ENCODE results near the gene SUSD3. TPM values are rescaled to one million over a fixed set of nuclear protein-coding genes. Genes with fewer than 3 reads are reported as not detected.

The SUSD3 gene
- total RNA-seq, 1 experiment from 2014 or later: 9.0 TPM

GRCh38 chr9:93085676-93086075 lies 27.2 kb downstream of the SUSD3 start:
- Histone ChIP-seq H4K91ac (ENCODE audit: insufficient read length, low read depth, low read length) (no peak overlapping the region), H3K4me2 (ENCODE audit: insufficient read depth, insufficient read length, low read length) (no peak overlapping the region), H2BK120ac (ENCODE audit: low read depth, low read length, poor library complexity, severe bottlenecking) (no peak overlapping the region), H2BK5ac (ENCODE audit: insufficient read length, low read length) (no peak overlapping the region), H3K27ac (ENCODE audit: insufficient read length, low read depth, low read length) (no peak overlapping the region), H3K18ac (ENCODE audit: insufficient read length, low read depth, low read length) (no peak overlapping the region), H3K23me2 (ENCODE audit: insufficient read length, low read depth, low read length, poor library complexity, severe bottlenecking) (no peaks in the 10 kb centered on the region), H3K79me1 (ENCODE audit: insufficient read depth, low read depth, low read length, poor library complexity, severe bottlenecking) (no peaks in the 10 kb centered on the region), H3K56ac (ENCODE audit: insufficient read length, low read depth, low read length) (no peak overlapping the region), H2BK15ac (ENCODE audit: low read depth, low read length) (no peak overlapping the region), H2AFZ (ENCODE audit: low read length) (no peak overlapping the region), H3K14ac (ENCODE audit: insufficient read depth, low read length) (no peak overlapping the region; the same call in 1 of the 2 replicates), H2BK12ac (ENCODE audit: insufficient read length, low read depth, low read length) (no peak overlapping the region), H4K20me1 (ENCODE audit: control insufficient read depth, insufficient read depth, insufficient read length) (no peaks in the 10 kb centered on the region), H3K9me3 (ENCODE audit: control insufficient read depth, low read depth, low read length) (no peaks in the 10 kb centered on the region), H3K27me3 (ENCODE audit: insufficient read depth, low read length) (no peaks in the 10 kb centered on the region), H2AK5ac (ENCODE audit: insufficient read length, low read length) (no peak overlapping the region), H3K23ac (ENCODE audit: insufficient read length, low read depth, low read length) (no peak overlapping the region), H3T11ph (ENCODE audit: low read length) (no peak overlapping the region), H4K8ac (replicated peaks; ENCODE audit: insufficient read length, low read depth, low read length) (no peak overlapping the region), H3K4me1 (ENCODE audit: insufficient read depth, low read length) (no peaks in the 10 kb centered on the region), H3K9ac (ENCODE audit: extremely low read depth, insufficient read length, low read length) (no peak overlapping the region), H4K5ac (ENCODE audit: insufficient read length, low read depth, low read length) (no peak overlapping the region), H3K79me2 (ENCODE audit: insufficient read depth, low read length) (no peaks in the 10 kb centered on the region), H3K4ac (ENCODE audit: low read depth, low read length) (no peak overlapping the region), H2BK20ac (ENCODE audit: low read depth, low read length, poor library complexity, severe bottlenecking) (no peak overlapping the region)
- no CpG with 5 or more reads among the region's 4 CpGs for WGBS (ENCODE audit: extremely low coverage, insufficient read length, low lambda C conversion rate)
- Mint-ChIP-seq H3K4me1 (0 out of 4 replicates have a peak, but pooled peaks cover 5 to 7% of the 10 kb centered on the region in 2 experiments), H3K27ac (peak overlapping the region in 1 of 3 experiments; percentile 49; a peak in 1 of 7 replicates), H3K9me3 (peaks cover 6 to 9% of the 10 kb centered on the region in 2 experiments; a peak in 4 of 5 replicates), H3K27me3 (ENCODE audit: low read depth) (no peaks in the 10 kb centered on the region), H3K36me3 (ENCODE audit: insufficient read depth in 1 of 3, low read depth in 3 of 3) (peaks cover 11 to 17% (median 16%) of the 10 kb centered on the region in 3 experiments), H3K4me3 (no peak overlapping the region)
- TF ChIP-seq, protein P1, sequence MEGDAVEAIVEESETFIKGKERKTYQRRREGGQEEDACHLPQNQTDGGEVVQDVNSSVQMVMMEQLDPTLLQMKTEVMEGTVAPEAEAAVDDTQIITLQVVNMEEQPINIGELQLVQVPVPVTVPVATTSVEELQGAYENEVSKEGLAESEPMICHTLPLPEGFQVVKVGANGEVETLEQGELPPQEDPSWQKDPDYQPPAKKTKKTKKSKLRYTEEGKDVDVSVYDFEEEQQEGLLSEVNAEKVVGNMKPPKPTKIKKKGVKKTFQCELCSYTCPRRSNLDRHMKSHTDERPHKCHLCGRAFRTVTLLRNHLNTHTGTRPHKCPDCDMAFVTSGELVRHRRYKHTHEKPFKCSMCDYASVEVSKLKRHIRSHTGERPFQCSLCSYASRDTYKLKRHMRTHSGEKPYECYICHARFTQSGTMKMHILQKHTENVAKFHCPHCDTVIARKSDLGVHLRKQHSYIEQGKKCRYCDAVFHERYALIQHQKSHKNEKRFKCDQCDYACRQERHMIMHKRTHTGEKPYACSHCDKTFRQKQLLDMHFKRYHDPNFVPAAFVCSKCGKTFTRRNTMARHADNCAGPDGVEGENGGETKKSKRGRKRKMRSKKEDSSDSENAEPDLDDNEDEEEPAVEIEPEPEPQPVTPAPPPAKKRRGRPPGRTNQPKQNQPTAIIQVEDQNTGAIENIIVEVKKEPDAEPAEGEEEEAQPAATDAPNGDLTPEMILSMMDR (conservative IDR thresholded peaks at IDR 0.05): no peak
- no peak for DNase-seq

Measured in H9 (cell line).